ENCODE results near the gene DCAF11.
"Not testable (repeated sequence)": the region's sequence is repeated elsewhere in the genome, so short reads cannot be mapped to it uniquely, and the experiment has no call there.

Gene DCAF11

GRCh38 chr14:24096545-24097181, 17.9 kb upstream of the DCAF11 start:
- DNase-seq (ENCODE audit: low spot score) = no peak

- DNase-seq (ENCODE audit: low spot score) = no peak
Observed at GRCh38 chr14:24098229-24098926, 16.2 kb upstream of the DCAF11 start.

GRCh38 chr14:24098927-24099813, 15.4 kb upstream of the DCAF11 start:
- no peak for DNase-seq (ENCODE audit: low spot score)

GRCh38 chr14:24100197-24100981, 14.2 kb upstream of the DCAF11 start:
- DNase-seq (ENCODE audit: low spot score) = no peak

- DNase-seq (ENCODE audit: low spot score) = no peak
Observed at GRCh38 chr14:24100982-24101494, 13.5 kb upstream of the DCAF11 start.

GRCh38 chr14:24102357-24103048, 12.1 kb upstream of the DCAF11 start:
- DNase-seq (ENCODE audit: low spot score) = no peak

GRCh38 chr14:24103451-24103850, 11.1 kb upstream of the DCAF11 start:
- DNase-seq (ENCODE audit: low spot score) = no peak

GRCh38 chr14:24105609-24106239, 8.9 kb upstream of the DCAF11 start:
- DNase-seq (ENCODE audit: low spot score) = not testable (repeated sequence)

GRCh38 chr14:24106672-24107271, 7.8 kb upstream of the DCAF11 start:
- no peak for DNase-seq (ENCODE audit: low spot score)

- no peak for DNase-seq (ENCODE audit: low spot score)
Observed at GRCh38 chr14:24108336-24108874, 6.2 kb upstream of the DCAF11 start.

- no peak for DNase-seq (ENCODE audit: low spot score)
Observed at GRCh38 chr14:24110060-24110459, 4.5 kb upstream of the DCAF11 start.

- DNase-seq (ENCODE audit: low spot score) = no peak
Observed at GRCh38 chr14:24110523-24110922, 4.1 kb upstream of the DCAF11 start.

- DNase-seq (ENCODE audit: low spot score) = no peak
Observed at GRCh38 chr14:24113379-24113800, 1.2 kb upstream of the DCAF11 start.

GRCh38 chr14:24113801-24114531, 611 bp upstream of the DCAF11 start:
- DNase-seq (ENCODE audit: low spot score) = peak; percentile 87

- DNase-seq (ENCODE audit: low spot score) = no peak
Observed at GRCh38 chr14:24115422-24116127, 998 bp downstream of the DCAF11 start.

- no peak for DNase-seq (ENCODE audit: low spot score)
Observed at GRCh38 chr14:24116128-24116814, 1.7 kb downstream of the DCAF11 start.

GRCh38 chr14:24117179-24117578, 2.6 kb downstream of the DCAF11 start:
- no peak for DNase-seq (ENCODE audit: low spot score)

GRCh38 chr14:24119691-24120090, 5.1 kb downstream of the DCAF11 start:
- no peak for DNase-seq (ENCODE audit: low spot score)
